ENCODE measurements around the gene GAL3ST2. TPM values are rescaled to one million over a fixed set of nuclear protein-coding genes. Genes with fewer than 3 reads are reported as not detected.
"Not testable (repeated sequence)": the region's sequence is repeated elsewhere in the genome, so short reads cannot be mapped to it uniquely, and the experiment has no call there.

Gene GAL3ST2
- total RNA-seq, 1 donor from 2014 or later, result not detected

- DNase-seq (ENCODE audit: low read depth), result no peak
- TF ChIP-seq CTCF (conservative IDR thresholded peaks at IDR 0.05; ENCODE audit: low read depth, low read length), result no peak
- H3K4me3 ChIP-seq (ENCODE audit: low read depth, low read length), result no peak overlapping the region
Observed at GRCh38 chr2:241814643-241815476, 38.2 kb downstream of the GAL3ST2 start.

GRCh38 chr2:241815477-241816430 lies 39.1 kb downstream of the GAL3ST2 start:
- no peak overlapping the region for H3K4me3 ChIP-seq (ENCODE audit: low read depth, low read length)
- DNase-seq (ENCODE audit: low read depth), result no peak
- no peak for TF ChIP-seq CTCF (conservative IDR thresholded peaks at IDR 0.05; ENCODE audit: low read depth, low read length)

GRCh38 chr2:241816431-241817121 lies 40.0 kb downstream of the GAL3ST2 start:
- H3K4me3 ChIP-seq (ENCODE audit: low read depth, low read length), result no peak overlapping the region
- TF ChIP-seq CTCF (conservative IDR thresholded peaks at IDR 0.05; ENCODE audit: low read depth, low read length), result no peak
- DNase-seq (ENCODE audit: low read depth), result no peak

GRCh38 chr2:241817126-241817820 lies 40.7 kb downstream of the GAL3ST2 start:
- TF ChIP-seq CTCF (conservative IDR thresholded peaks at IDR 0.05; ENCODE audit: low read depth, low read length), result no peak
- DNase-seq (ENCODE audit: low read depth), result no peak
- no peak overlapping the region for H3K4me3 ChIP-seq (ENCODE audit: low read depth, low read length)

- DNase-seq (ENCODE audit: low read depth), result not testable (repeated sequence)
Observed at GRCh38 chr2:241817821-241818215, 41.2 kb downstream of the GAL3ST2 start.

GRCh38 chr2:241818229-241818942 lies 41.8 kb downstream of the GAL3ST2 start:
- no peak overlapping the region for H3K4me3 ChIP-seq (ENCODE audit: low read depth, low read length)
- DNase-seq (ENCODE audit: low read depth), result no peak
- no peak for TF ChIP-seq CTCF (conservative IDR thresholded peaks at IDR 0.05; ENCODE audit: low read depth, low read length)

More at GRCh38 chr2:241817821-241818215, 41.2 kb downstream of the GAL3ST2 start:
- not testable (repeated sequence) for H3K4me3 ChIP-seq (ENCODE audit: low read depth, low read length)
